ENCODE measurements around the gene GAL3ST2.
"Not testable (repeated sequence)": the region's sequence is repeated elsewhere in the genome, so short reads cannot be mapped to it uniquely, and the experiment has no call there.

The GAL3ST2 gene

DNA sequence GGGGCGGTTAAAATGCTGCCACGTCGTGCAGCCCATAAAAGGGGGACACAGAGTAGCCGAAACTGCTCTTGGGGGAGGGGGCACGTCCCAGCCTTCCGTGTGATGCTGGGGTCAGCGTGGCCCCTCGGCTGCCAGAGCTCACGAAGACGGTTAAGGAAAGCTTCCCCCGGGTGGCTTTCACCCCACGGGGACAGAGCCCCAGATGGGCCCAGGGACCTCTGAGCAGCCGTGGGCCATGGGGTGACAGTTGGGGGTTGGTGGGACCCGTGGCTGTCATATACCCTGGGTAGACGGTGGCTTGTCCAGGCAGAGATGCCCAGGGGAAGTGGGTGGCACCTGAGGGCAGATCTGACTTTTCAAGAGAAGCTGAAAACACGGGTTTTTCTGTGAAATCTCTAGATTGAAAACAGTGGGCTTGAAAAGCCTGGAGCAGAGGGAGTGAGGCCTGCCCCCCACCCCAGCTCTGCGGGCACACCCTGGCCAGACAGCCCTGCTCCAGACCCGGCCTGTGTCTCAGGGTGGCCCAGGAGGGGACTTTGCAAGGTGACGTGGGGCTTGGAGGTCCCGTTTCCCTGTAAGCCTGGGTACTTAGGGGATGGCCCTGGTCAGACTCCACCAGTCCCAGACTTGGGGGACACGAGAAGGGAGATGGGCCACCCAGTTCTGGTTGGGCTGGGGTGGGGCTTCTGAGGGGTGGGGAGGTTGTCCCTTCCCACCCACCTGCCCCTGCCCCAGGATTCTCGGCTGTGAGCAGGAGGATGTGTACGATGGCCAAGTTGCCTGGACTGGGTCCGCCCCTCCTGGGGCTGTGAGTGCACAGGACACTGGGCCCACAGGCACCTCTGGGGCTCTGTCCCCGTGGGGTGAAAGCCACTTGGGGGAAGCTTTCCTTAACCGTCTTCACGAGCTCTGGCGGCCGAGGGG is 33.0 kb downstream of the GAL3ST2 start:
- no peak for DNase-seq (ENCODE audit: low read depth)

DNA sequence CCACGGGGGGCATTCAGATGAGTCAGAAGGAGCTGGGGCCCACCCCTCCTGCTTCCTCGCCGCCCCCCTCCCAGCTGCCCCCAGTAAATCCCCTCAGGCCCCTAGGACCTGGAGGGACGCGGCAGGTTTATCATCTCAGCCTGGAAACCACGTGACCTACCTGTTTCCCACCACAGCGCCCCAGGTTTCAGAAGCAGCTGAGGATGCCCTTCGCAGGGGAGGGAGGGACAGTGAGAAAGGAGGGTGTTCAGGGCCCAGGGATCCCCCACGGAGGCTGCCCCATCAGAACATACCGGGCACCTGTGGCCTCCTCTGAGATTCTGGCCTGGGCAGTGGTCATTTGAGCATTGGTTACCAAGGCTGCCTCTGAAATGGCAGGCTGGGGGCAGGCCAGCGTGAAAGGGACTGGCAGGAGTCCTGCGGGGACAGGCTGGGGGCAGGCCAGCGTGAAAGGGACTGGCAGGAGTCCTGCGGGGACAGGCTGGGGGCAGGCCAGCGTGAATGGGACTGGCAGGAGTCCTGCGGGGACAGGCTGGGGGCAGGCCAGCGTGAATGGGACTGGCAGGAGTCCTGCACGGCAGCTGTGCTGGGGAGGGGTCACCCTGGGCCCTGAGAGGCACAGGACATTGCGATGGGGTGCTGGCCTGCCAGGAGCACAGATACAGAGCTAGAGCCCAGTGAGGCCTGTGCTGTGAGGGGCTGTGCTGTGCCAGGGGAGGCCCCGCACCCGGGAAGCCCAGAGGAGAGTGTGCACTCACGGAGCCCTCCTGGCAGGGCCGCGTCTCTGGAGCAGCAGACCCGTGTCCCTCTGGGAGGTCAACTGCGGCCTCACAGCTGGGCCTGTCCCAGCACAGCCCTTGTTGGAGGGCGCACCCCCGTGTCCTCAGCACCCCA is 33.9 kb downstream of the GAL3ST2 start:
- no peak for DNase-seq (ENCODE audit: low read depth)

DNA sequence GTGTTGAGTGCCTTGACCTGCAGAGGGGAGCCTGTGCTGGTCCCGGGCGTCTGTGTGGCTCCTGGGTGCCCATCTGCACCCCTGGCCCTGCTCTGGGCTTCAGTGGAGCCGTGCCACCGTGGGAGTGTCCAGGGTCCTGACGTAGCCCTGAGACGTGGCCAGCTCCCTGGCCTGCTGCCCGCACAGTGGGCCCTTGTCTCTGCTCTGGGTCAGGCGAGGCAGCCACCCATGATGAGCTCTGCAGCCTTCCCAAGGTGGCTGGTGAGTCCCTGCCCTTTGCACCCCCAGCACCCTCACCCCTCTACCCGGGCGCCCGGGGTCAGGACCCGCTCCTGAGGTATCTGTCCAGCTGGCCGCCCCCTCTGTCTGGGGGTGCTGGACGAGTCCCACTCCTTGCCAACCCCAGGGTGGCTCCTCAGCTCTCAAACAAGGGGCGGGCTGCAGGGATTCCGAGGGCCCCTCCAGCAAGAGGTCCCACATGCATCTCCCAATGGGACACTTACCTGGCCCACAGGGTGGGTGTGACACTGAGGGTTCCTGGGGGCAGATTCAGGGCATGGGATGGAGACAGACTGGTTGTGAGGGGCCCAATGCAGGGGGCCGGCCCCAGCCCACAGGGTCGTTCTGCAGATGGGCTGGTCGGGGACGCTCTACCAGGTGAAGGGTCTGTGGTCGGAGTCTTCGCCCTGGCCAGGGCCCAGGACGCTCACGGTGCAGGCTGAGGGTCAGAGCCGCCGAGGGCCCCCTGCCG is 34.8 kb downstream of the GAL3ST2 start:
- DNase-seq (ENCODE audit: low read depth), result no peak

DNA sequence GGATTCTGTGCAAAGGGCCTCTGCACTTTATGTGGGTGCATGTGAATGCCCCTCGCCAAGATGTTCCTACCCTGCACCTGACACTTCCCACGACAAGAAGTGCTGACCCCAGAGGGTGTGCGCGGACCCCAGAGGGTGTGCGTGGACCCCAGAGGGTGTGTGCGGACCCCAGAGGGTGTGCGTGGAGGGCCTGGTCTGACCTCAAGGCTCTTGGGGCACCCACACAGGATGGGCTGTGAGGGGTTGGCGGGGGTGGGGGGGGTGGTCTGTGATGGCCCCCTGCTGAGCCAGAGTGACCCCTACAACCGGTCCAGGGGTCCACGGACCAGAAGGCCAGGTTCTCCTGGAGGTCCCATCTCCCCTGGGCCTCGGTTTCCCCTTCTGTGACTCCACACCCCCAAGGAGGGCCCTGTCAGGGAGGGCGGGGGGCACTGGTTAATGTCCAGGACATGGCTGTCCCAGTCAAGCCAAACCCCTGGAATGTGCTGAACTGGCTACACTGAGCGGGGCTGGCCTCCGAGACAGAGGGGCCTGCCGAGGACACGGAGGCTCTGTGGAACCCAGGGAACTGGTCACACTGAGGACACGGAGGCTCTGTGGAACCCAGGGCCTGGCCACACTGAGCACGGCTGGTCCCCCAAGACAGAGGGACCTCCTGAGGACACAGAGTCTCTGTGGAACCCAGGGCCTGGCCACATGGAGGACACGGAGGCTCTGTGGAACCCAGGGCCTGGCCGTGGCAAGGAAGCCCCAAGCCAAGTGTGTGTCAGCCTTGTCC is 35.5 kb downstream of the GAL3ST2 start:
- DNase-seq (ENCODE audit: low read depth), result no peak

DNA sequence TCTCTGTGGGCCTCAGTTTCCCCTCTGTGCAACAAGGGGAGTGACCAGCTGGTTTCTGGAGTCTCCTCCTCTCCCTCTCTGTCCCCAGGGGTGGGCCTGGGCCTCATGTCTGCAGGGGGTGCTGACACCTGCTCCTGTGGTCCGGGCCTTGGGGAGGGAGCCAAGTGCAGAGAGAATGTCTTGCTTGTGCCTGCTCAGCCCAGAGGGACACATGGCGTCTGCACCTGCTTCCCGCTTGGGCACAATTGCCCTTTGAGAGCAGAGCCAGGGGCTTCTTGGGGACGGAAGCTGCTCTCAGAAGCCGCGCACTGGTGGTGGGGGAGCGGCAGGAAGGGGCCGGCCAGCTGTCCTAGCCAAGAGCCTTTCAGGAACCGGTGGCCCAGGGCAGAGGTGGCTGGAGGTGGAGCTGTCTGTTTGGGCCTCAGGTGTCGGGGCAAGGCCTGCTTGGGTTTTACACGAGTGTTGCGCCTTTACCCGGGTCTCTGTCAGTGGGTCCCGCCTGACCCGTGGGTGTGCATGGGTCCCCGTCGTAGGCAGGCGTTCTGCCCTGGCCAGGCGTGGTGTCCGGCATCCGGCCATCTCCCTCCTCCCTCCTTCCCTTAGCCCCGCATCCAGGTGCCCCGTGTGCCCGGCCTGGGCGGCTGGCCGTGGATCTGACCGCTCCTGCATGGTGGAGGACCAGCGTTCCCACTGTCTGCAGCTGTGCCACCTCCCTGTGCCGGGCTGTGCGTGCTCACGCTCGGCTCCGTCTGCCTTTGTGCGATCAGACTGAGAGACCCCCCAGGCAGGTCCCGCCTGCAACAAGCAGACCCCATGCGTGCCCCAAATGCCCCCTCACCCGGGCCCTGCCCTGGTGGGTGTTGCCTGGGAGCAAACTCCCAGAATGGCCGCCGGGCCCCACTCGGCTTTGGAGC is 36.4 kb downstream of the GAL3ST2 start:
- DNase-seq (ENCODE audit: low read depth), result no peak

DNA sequence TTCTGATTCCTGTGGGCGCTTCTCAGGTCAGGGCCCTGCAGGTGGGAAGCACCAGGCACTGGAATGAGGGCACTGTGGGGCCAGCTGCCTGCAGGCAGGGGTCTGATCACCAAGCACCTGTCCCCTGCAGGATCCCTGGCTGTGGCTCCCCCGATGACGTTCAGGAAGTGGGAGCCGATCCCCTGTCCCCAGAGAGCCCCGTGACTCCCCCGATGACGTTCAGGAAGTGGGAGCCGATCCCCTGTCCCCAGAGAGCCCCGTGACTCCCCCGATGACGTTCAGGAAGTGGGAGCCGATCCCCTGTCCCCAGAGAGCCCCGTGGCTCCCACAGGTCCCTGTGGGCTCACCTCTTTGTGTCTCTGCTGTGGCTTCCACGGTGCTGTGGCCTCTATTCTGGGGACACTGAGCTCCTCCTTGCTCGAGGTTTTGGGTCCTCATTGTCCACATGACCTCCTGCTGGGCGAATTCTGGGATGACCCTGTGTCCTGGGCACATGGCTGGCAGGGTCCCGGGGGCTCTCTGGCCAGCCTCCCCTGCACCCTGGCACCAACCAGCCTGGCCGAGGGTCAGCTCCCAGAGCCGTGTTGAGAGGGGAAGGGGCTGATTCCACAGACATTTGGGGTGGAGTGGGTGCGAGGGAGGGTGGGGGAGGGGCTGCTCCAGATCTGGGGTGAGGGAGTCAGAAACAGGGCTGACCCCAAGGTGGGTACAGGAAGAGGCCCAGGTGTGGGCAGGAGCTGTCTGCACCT is 37.2 kb downstream of the GAL3ST2 start:
- no peak for DNase-seq (ENCODE audit: low read depth)

DNA sequence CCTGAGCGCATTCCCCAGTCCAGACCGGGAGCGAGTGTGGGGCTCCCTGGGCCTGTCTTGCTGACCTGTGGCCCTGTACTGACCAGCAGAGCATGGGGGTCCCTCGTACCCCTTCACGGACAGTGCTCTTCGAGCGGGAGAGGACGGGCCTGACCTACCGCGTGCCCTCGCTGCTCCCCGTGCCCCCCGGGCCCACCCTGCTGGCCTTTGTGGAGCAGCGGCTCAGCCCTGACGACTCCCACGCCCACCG is 37.7 kb downstream of the GAL3ST2 start:
- no peak for DNase-seq (ENCODE audit: low read depth)

DNA sequence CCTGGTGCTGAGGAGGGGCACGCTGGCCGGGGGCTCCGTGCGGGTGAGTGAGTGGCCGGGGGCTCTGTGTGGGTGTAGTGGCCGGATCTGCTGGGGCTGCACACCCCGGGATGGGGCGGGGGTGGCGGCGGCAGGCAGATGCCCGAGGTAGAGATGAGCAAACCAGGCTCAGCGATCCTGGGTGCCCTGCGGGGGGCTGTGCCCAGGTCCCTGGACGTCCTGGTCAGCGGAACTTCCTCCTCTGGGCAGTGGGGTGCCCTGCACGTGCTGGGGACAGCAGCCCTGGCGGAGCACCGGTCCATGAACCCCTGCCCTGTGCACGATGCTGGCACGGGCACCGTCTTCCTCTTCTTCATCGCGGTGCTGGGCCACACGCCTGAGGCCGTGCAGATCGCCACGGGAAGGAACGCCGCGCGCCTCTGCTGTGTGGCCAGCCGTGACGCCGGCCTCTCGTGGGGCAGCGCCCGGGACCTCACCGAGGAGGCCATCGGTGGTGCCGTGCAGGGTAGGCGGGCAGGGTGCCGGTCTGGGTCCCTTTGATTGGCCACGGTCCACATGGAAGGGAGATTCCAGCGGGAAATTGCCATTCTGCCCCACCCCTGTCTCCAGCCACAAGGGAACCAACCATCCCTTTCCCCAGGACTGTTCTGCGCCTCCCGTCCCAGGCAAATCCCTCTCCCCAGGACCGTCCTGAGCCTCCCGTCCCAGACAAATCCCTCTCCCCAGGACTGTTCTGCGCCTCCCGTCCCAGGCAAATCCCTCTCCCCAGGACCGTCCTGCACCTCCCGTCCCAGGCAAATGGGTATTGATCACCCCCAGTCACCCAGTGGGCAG is 38.2 kb downstream of the GAL3ST2 start:
- DNase-seq (ENCODE audit: low read depth), result no peak

DNA sequence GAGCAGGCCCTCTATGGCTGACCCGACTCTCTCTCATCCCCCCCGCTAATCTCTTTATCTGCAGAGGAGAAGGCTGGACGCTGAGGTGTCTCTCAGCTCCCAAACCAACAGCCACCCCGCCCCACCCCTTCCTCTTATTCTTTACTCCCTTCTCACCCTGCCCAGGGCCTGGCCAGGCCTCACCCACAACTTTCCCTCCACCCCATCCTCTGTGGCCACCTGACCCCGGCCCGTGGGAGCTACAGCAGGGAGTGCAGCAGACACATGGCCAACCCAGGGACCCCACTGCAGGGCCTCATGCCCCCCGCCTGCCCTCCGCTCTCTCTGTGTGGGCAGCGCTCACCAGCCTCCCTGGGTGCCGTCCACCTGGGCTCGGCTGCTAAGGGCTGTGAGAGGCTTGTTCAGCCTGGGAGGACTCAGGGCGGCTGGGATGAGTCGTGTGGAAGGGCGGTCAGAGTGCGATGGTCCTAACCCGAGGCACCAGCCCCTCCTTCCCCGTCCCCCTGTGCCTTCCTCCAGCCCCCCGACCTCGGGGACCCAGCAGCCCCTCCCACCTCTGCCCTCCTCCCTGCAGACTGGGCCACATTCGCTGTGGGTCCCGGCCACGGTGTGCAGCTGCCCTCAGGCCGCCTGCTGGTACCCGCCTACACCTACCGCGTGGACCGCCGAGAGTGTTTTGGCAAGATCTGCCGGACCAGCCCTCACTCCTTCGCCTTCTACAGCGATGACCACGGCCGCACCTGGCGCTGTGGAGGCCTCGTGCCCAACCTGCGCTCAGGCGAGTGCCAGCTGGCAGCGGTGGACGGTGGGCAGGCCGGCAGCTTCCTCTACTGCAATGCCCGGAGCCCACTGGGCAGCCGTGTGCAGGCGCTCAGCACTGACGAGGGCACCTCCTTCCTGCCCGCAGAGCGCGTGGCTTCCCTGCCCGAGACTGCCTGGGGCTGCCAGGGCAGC is 39.1 kb downstream of the GAL3ST2 start:
- no peak for DNase-seq (ENCODE audit: low read depth)

DNA sequence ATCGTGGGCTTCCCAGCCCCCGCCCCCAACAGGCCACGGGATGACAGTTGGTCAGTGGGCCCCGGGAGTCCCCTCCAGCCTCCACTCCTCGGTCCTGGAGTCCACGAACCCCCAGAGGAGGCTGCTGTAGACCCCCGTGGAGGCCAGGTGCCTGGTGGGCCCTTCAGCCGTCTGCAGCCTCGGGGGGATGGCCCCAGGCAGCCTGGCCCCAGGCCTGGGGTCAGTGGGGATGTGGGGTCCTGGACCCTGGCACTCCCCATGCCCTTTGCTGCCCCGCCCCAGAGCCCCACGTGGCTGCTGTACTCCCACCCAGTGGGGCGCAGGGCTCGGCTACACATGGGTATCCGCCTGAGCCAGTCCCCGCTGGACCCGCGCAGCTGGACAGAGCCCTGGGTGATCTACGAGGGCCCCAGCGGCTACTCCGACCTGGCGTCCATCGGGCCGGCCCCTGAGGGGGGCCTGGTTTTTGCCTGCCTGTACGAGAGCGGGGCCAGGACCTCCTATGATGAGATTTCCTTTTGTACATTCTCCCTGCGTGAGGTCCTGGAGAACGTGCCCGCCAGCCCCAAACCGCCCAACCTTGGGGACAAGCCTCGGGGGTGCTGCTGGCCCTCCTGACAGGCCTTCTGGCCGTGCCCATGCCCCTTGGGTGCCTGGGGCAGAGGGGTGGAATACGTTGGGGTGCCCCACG is 40.0 kb downstream of the GAL3ST2 start:
- DNase-seq (ENCODE audit: low read depth), result no peak

DNA sequence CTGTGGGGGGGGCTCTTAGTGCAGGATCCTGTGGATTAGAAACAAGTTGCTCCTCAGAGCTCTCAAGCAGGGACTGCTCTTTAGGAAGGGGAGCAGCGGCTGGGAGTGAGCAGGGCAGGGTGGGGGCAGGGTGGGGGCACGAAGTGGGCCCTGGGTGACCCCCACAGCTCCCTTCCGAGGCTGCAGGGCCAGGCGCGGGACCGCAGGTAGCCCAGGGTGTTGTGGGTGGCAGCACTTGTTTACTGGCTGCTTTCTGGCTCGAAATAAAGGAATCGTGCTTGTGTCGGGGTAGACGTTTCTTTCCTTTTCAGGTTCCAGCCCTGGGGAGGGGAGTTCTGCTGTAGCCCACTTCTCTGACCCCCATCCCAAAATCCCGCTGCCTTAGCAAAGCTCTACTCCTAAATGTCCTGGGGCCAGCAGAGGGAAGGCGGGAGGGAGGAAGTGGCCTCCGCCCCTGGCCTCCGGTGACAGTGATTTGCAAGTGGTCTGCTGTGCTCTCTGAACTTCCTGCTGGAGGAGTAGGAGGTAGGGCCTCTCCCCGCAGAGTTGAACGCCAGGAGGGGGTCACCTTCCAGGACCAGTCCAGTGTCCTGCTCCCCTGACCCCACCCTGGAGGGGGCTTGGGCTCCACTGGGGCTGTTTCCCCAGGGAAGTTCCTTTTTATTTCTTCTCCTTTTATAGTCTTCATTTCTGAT is 40.7 kb downstream of the GAL3ST2 start:
- DNase-seq (ENCODE audit: low read depth), result no peak

DNA sequence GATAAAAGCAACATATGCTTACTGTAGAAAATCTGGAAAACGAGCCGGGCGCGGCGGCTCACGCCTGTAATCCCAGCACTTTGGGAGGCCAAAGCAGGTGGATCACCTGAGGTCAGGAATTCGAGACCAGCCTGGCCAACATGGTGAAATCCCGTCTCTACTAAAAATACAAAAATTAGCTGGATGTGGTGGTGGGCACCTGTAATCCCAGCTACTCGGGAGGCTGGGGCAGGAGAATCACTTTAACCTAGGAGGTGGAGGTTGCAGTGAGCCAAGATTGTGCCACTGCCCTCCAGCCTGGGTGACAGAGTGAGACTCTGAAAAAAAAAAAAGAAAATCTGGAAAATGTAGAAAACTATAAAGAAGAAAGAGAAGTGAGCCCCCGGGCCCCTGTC is 41.2 kb downstream of the GAL3ST2 start:
- not testable (repeated sequence) for DNase-seq (ENCODE audit: low read depth)

DNA sequence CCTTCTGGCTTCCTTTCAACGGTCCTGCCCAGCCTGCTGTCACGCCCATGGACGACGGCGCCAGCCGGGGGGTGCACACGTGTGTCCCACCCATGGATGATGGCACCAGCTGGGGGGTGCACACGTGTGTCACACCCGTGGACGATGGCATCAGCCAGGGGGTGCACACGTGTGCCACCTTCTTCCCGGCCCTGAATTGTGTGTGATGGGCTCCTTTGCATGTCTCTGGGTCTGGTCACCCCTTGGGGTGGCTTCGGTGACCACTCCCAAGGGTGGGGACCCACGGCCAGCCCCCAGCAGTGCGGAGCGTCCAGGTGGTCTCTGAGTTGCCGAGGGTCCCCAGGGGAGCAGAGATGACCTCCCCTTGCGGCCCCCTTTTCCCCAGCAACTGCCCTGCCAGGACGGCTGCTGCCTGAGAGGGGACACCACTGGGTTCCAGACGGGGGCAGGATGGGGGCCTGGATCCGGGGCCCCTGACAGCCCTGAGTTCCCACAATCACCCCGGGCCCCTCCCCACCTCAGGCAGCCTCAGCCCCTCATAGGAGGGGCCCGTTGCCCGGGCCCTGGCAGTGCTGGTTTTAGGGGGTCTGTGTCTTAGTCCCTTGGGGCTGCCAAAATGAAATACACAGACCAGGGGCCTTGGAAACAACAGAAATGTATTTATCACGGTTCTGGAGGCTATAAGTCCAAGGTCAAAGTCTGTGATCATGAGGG is 41.8 kb downstream of the GAL3ST2 start:
- DNase-seq (ENCODE audit: low read depth), result no peak

DNA sequence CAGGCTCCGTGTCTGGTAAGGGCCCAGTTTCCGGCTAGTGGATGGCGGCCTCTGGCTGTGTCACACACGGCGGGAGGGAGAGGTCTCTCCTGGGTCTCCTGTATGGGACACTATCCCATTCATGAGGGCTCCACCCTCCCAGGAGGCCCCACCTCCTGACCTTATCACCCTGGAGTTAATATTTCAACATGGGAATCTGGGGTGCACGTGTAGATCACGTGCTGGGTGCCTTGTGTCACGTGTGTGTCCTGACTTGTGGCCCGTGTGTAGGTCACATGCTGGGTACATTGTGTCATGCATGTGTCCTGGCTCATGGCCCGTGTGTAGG is 42.3 kb downstream of the GAL3ST2 start:
- DNase-seq (ENCODE audit: low read depth), result no peak

DNA sequence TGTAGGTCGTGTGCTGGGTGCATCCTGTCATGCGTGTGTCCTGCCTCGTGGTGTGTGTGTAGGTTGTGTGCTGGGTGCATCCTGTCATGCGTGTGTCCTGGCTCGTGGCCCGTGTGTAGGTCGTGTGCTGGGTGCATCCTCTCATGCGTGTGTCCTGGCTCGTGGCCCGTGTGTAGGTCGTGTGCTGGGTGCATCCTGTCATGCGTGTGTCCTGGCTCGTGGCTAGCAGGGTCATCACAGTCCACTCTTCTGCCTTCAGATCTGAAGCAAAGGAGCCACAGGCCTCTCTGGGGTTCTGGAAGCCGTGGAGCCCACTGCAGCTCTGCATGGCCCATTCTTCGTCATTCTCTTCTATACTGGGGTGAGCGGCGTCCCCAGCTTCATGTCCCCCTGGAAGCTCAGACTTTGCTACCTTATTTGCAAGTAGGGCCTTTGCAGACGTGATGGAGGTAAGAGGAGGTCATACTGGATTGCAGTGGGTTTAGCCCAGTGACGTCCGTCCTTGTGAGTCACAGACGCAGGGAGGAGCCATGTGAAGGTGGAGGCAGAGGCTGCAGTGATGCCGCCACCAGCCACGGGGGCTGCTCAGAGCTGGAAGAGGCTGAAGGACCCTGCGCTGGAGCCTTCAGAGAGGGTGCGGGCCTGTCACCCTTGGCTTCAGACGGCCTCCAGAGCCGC is 43.5 kb downstream of the GAL3ST2 start:
- DNase-seq (ENCODE audit: low read depth), result not testable (repeated sequence)

Measured in CMK (cell line).